Activated CD4-positive, alpha-beta T cell treated with anti-CD3 and anti-CD28 coated beads, Interleukin-2, amount 50 U/mL, for 16 hours (primary cell): Measurements from ENCODE around the gene S100A1.
"Not testable (repeated sequence)": the region's sequence is repeated elsewhere in the genome, so short reads cannot be mapped to it uniquely, and the experiment has no call there.

ENCODE experiments used
- DNase-seq: peaks from one replicate; pipeline ENCODE4 v3.0.0-alpha.2; 2020

The S100A1 gene

GRCh38 chr1:153658400-153659174 lies 30.4 kb downstream of the S100A1 start, which contains the start of gene SNAPIN:
Gene SNAPIN, plus strand, starts transcription at chr1:153658703. Its CDS starts 41 bp downstream, at chr1:153658744.
- DNase-seq, result peak; percentile 93

- no peak for DNase-seq
Observed at GRCh38 chr1:153659175-153659534, 30.9 kb downstream of the S100A1 start.

- DNase-seq, result no peak
Observed at GRCh38 chr1:153659656-153660055, 31.4 kb downstream of the S100A1 start.

- DNase-seq, result no peak
Observed at GRCh38 chr1:153661111-153661708, 33.0 kb downstream of the S100A1 start.

- DNase-seq, result no peak
Observed at GRCh38 chr1:153662269-153662668, 34.0 kb downstream of the S100A1 start.

GRCh38 chr1:153663211-153663610 lies 35.0 kb downstream of the S100A1 start:
- no peak for DNase-seq

- DNase-seq, result no peak
Observed at GRCh38 chr1:153667439-153667838, 39.2 kb downstream of the S100A1 start.

- DNase-seq, result not testable (repeated sequence)
Observed at GRCh38 chr1:153668672-153669071, 40.4 kb downstream of the S100A1 start.

GRCh38 chr1:153669606-153670005 lies 41.4 kb downstream of the S100A1 start:
- no peak for DNase-seq

- DNase-seq, result no peak
Observed at GRCh38 chr1:153670257-153670858, 42.1 kb downstream of the S100A1 start.

GRCh38 chr1:153670859-153671627 lies 42.8 kb downstream of the S100A1 start, which contains the start of gene ILF2:
Gene ILF2, minus strand, starts transcription at chr1:153670993. Its CDS starts 71 bp downstream, at chr1:153670922.
- peak; percentile 99 for DNase-seq

GRCh38 chr1:153671628-153672353 lies 43.6 kb downstream of the S100A1 start:
- DNase-seq, result peak; percentile 68

GRCh38 chr1:153673511-153673910 lies 45.3 kb downstream of the S100A1 start:
- no peak for DNase-seq

GRCh38 chr1:153677718-153678518 lies 49.7 kb downstream of the S100A1 start:
- DNase-seq, result peak; percentile 54

- DNase-seq, result no peak
Observed at GRCh38 chr1:153678519-153679336, 50.5 kb downstream of the S100A1 start, which contains the start of gene NPR1. Gene NPR1, plus strand, starts transcription at chr1:153678688. Its CDS starts 421 bp downstream, at chr1:153679109.

GRCh38 chr1:153679337-153680119 lies 51.3 kb downstream of the S100A1 start:
- no peak for DNase-seq

- no peak for DNase-seq
Observed at GRCh38 chr1:153680120-153680403, 51.8 kb downstream of the S100A1 start.
